Activated naive CD4-positive, alpha-beta T cell treated with anti-CD3 and anti-CD28 coated beads for 36 hours (primary cell): ENCODE data around the gene HSF2BP. TPM values are rescaled to one million over a fixed set of nuclear protein-coding genes. Genes with fewer than 3 reads are reported as not detected.
"Not testable (repeated sequence)": the region's sequence is repeated elsewhere in the genome, so short reads cannot be mapped to it uniquely, and the experiment has no call there.

Experiments
- CTCF ChIA-PET: fragments of 350-600 bp; sonication (Branson Sonifier 250); formaldehyde crosslinking; loops from one replicate; lab custom pipeline; 2021; ENCODE audit warnings: antibody characterized with exemption; lab: Charles Lee
- DNase-seq: peaks from one replicate; pipeline ENCODE4 v3.0.0-alpha.2; 2020
- H3K27ac Mint-ChIP-seq: one replicate; pipeline ENCODE4 v1.8.0; 2021; ENCODE audit warnings: mild to moderate bottlenecking, mixed read lengths
- H3K27me3 Mint-ChIP-seq: one replicate; pipeline ENCODE4 v1.8.0; 2021; ENCODE audit warnings: low read depth, mixed read lengths
- H3K36me3 Mint-ChIP-seq: one replicate; pipeline ENCODE4 v1.8.0; 2021; ENCODE audit warnings: low read depth, mixed read lengths
- H3K4me1 Mint-ChIP-seq: one replicate; pipeline ENCODE4 v1.8.0; 2021; ENCODE audit warnings: low read depth, mixed read lengths
- H3K4me3 Mint-ChIP-seq: one replicate; pipeline ENCODE4 v1.8.0; 2021; ENCODE audit warnings: mild to moderate bottlenecking, moderate library complexity, mixed read lengths
- H3K9me3 Mint-ChIP-seq: one replicate; pipeline ENCODE4 v1.8.0; 2021; ENCODE audit warnings: mixed read lengths
- intact Hi-C: fragments of 100-400 bp; cut with micrococcal nuclease; formaldehyde crosslinking; loops from one replicate; pipeline ENCODE4 v1.15.1; 2023
- total RNA-seq, 2 experiments: library from RNA; stranded (reverse); gene quantifications; one replicate each; pipeline ENCODE4 v1.2.3, GENCODE V29; 2021

The HSF2BP gene
- total RNA-seq, 2 experiments from 2014 or later = 1.3 to 2.1 TPM

DNA sequence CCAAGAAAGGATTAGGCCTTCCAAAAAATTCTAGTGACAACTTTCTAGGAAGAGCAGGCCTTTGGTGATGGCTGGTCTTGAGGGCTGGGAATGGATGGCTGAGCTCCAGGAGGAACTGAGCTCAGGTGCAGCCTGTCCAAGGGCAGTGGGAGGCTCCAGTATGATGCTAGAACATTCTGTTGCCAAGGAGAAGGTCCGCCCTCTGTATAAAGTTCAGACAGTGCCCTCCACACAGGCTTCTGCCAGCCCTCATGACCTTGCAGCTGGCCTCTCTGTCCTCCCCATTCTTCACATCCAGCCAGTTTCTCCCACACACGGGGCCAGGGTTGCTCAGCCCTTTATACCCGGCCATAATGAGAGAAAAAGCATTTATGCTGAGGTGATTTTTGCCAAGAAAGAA is 146.3 kb downstream of the HSF2BP start:
- H3K27ac Mint-ChIP-seq, H3K4me1 Mint-ChIP-seq, H3K36me3 Mint-ChIP-seq, H3K4me3 Mint-ChIP-seq, H3K9me3 Mint-ChIP-seq, CTCF ChIA-PET, DNase-seq, intact Hi-C loops, H3K27me3 Mint-ChIP-seq: not testable (repeated sequence)

DNA sequence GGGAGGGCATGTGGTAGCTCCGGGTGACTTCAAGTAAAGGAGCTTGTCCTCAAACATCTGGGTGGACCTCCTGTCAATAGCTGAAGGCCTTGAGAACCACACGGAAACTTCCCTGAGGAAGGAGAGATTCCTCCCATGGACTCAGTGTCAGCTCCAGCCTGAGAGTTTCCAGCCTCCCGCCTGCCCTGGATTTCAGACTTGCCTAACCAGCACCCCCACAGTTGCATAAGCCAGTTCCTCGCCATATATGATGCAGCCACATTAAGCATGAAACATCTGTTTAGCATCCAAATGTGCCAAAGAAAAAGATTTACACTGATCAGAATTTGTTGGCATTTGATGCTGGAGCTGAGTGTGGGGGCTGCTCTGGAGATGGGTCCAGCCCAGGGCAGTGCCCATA is 148.1 kb downstream of the HSF2BP start:
- H3K9me3 Mint-ChIP-seq, H3K4me1 Mint-ChIP-seq, H3K36me3 Mint-ChIP-seq, CTCF ChIA-PET, DNase-seq, intact Hi-C loops, H3K27me3 Mint-ChIP-seq, H3K27ac Mint-ChIP-seq, H3K4me3 Mint-ChIP-seq: not testable (repeated sequence)

DNA sequence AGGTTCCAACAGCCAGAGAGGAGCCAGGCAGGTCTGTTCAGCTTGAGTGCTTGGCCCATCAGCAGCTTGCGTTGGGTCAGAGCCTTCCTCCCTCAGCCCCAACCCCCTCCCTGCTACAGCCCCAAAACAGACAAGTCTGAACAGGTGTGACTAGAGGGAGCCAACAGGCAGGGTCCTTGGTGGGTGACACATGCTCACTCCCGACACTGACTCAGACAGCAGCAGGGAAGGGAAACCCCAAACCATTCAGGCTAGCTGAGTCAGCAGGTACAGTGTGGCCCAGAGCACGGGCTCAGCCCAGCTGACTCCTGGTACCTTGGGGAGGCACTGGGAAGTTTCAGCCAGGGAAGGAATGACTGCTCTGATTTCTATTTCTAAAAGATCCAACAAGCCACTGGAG is 148.6 kb downstream of the HSF2BP start:
- not testable (repeated sequence) for H3K9me3 Mint-ChIP-seq

DNA sequence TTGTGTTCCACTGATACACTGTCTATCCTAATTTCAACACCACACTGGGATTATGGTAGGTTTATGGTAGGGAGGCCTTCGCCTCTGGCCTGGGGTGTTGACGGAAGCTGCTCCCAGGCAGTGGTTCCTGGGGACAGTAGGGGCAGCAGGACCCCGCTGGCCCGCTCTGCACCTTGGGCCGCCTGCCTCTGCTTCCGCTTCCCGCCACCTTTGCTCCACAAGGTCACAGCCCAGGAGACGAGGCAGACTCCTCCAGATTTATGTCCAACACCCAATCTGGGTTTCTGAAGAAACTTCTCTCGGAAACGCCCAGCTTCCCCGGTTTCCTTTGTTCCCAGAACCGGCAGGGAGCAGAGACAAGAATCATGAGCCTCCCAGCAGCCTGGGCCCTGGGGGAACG is 155.4 kb downstream of the HSF2BP start:
- H3K4me3 Mint-ChIP-seq, CTCF ChIA-PET, DNase-seq, H3K27me3 Mint-ChIP-seq, H3K9me3 Mint-ChIP-seq, H3K4me1 Mint-ChIP-seq, H3K27ac Mint-ChIP-seq, H3K36me3 Mint-ChIP-seq, intact Hi-C loops: not testable (repeated sequence)

More for the DNA sequence above, 148.6 kb downstream of the HSF2BP start:
- H3K27me3 Mint-ChIP-seq, H3K27ac Mint-ChIP-seq, intact Hi-C loops, CTCF ChIA-PET, H3K4me3 Mint-ChIP-seq, H3K36me3 Mint-ChIP-seq, H3K4me1 Mint-ChIP-seq, DNase-seq: not testable (repeated sequence)

DNA sequence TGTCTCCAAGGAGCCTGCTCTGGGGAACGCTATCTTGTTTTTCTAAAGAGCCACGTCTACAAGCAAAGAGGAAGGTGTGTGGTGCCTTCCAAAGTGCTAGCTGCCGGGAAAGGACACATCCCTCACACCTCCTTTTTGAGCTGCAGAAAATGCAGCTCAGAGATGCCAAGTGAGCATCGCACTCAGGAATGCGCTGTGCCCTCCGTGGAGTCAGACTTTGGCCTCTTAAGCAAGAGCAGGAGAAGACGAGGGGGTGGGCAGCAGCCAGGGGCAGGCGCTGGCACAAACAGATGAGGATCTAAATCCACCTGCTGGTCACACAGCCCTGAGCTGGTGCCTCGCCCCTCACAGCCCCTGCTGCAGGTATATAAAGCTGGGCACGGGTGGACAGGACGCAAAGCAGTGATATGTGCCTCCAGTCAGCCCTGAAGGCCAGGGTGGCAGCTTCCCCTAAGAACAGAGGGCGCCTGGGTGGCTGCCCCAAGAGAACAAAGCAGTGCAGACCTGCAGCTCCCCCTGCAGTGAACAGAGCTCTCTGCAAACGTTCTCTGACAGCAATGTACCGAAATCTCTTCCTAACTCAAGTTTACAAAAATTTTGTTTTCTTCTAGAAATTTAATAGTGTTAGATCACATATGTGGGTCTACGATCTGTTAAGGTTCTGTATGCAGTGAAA is 156.1 kb downstream of the HSF2BP start:
- H3K4me1 Mint-ChIP-seq = not testable (repeated sequence)

GRCh38 chr21:43502407-43503071 is 156.7 kb downstream of the HSF2BP start:
- intact Hi-C loops, CTCF ChIA-PET, H3K27ac Mint-ChIP-seq: not testable (repeated sequence)

More for the DNA sequence above, 156.1 kb downstream of the HSF2BP start:
- H3K4me3 Mint-ChIP-seq, CTCF ChIA-PET, H3K27me3 Mint-ChIP-seq, H3K36me3 Mint-ChIP-seq, H3K27ac Mint-ChIP-seq, intact Hi-C loops, H3K9me3 Mint-ChIP-seq, DNase-seq: not testable (repeated sequence)

GRCh38 chr21:43498924-43499323 is 160.4 kb downstream of the HSF2BP start:
- H3K9me3 Mint-ChIP-seq, CTCF ChIA-PET, H3K27me3 Mint-ChIP-seq, intact Hi-C loops, H3K36me3 Mint-ChIP-seq, DNase-seq, H3K4me1 Mint-ChIP-seq, H3K27ac Mint-ChIP-seq, H3K4me3 Mint-ChIP-seq: not testable (repeated sequence)

More at GRCh38 chr21:43502407-43503071, 156.7 kb downstream of the HSF2BP start:
- H3K9me3 Mint-ChIP-seq, DNase-seq, H3K27me3 Mint-ChIP-seq, H3K4me1 Mint-ChIP-seq, H3K4me3 Mint-ChIP-seq, H3K36me3 Mint-ChIP-seq: not testable (repeated sequence)

- intact Hi-C loops, H3K27ac Mint-ChIP-seq, H3K9me3 Mint-ChIP-seq, DNase-seq, H3K36me3 Mint-ChIP-seq, H3K4me3 Mint-ChIP-seq, CTCF ChIA-PET, H3K27me3 Mint-ChIP-seq, H3K4me1 Mint-ChIP-seq: not testable (repeated sequence)
Measured at GRCh38 chr21:43498065-43498464, 161.2 kb downstream of the HSF2BP start.

DNA sequence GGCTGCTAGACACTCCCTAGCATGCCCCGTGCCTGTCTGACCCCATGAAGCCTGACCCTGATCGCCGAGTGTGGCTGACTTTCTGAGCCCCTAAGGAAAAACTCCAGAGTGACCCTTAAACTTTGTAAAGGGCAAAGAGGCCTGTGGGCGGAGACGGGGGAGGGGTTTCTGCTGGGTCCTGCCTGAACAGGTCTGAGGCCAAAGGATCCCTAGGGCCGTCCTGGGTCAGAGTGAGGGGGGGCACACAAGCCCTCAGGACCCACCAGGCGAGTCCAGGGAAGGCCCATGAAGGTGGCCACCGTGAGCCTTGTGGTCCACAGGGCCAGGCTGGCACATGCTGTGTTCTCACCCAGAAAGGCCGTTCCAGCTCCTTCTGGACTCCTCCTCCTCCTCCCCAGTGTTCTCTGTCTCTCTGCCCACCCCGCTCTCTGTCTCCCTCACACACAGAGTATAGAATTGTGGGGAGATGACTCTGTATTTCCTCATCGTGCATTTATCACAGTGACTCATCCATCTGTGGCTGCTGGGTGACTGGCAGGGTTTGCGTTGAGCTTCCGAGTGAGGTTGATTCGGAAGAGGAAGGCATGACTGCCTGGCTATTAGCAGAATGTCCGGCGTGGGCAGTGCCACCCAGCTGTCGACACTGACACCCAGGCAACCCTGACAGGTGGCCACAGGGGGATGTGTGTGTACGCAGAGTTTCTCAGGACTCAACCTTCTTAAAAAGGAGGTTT is 164.8 kb downstream of the HSF2BP start:
- intact Hi-C loops, H3K27ac Mint-ChIP-seq, H3K4me1 Mint-ChIP-seq, DNase-seq, H3K27me3 Mint-ChIP-seq, H3K9me3 Mint-ChIP-seq, CTCF ChIA-PET, H3K36me3 Mint-ChIP-seq, H3K4me3 Mint-ChIP-seq: not testable (repeated sequence)

DNA sequence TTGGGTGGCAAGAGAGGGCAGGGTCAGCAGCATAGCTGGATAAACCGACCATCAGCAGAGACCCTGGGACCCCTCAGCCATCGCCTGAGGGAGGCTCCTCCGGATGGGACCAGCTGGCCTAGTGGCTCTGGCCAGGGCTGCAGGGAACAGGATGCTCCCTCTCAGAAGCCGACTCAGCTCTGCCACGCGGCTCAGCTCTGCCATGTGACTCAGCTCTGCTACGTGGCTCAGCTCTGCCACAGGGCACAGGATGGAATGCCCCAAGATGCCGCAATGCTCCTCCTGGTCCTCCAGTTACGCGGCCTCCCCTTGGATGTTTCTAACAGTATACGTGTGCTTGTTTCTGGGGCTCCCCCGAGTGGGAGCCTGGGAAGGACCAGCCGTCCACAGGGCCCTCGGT is 165.8 kb downstream of the HSF2BP start:
- H3K4me3 Mint-ChIP-seq, H3K27me3 Mint-ChIP-seq, H3K27ac Mint-ChIP-seq, H3K4me1 Mint-ChIP-seq, H3K9me3 Mint-ChIP-seq, CTCF ChIA-PET, intact Hi-C loops, DNase-seq, H3K36me3 Mint-ChIP-seq: not testable (repeated sequence)

GRCh38 chr21:43488235-43488634 is 171.1 kb downstream of the HSF2BP start:
- H3K36me3 Mint-ChIP-seq, H3K4me3 Mint-ChIP-seq, CTCF ChIA-PET, DNase-seq, H3K9me3 Mint-ChIP-seq, H3K27me3 Mint-ChIP-seq, H3K4me1 Mint-ChIP-seq, intact Hi-C loops, H3K27ac Mint-ChIP-seq: not testable (repeated sequence)

DNA sequence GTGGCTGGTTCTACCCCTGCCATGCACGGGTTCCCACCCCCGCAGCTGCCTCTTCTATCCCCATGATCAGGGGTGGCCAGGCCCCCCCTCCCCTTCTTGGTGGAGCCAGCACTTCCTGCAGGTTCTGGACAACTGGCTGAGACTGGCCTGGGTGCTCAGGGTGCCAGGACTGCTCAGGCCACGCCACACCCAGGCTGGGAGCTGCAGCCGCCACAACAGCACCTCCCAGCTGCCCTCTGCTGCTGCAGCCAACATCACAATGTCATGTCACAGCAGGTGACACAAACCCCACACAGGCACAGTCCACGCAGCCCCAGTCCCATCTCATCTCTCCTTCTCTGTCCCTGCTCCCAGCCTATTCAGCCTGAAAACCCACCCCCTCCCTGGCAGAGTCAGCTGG is 173.2 kb downstream of the HSF2BP start:
- H3K27ac Mint-ChIP-seq, H3K27me3 Mint-ChIP-seq, intact Hi-C loops, H3K9me3 Mint-ChIP-seq, DNase-seq, CTCF ChIA-PET, H3K4me3 Mint-ChIP-seq, H3K36me3 Mint-ChIP-seq, H3K4me1 Mint-ChIP-seq: not testable (repeated sequence)

DNA sequence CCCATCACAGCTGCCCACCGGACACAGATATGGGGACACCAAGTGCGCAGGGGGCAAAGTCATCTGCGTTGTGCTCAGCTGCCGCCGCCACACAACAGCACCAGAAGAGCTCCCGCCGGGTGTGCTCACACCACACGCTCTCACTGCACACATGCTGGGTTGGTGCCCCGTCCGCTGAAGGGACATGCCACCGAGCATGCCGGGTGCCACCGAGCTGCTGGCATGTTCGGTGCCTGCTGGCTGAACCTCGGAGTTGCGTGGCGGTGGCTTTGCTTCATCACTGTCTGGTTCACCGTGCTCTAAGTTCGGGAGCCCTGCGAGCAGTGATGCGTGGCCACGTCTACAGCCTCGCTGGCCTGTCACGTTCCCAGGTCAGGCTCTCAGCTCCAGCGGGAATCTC is 174.3 kb downstream of the HSF2BP start:
- H3K4me1 Mint-ChIP-seq, intact Hi-C loops, CTCF ChIA-PET, H3K9me3 Mint-ChIP-seq, H3K27me3 Mint-ChIP-seq, DNase-seq, H3K4me3 Mint-ChIP-seq, H3K27ac Mint-ChIP-seq, H3K36me3 Mint-ChIP-seq: not testable (repeated sequence)
